Type B pancreatic cell (in vitro differentiated cells): ENCODE measurements around the gene CDK17. TPM values are rescaled to one million over a fixed set of nuclear protein-coding genes. Genes with fewer than 3 reads are reported as not detected.
"Not testable (repeated sequence)": the region's sequence is repeated elsewhere in the genome, so short reads cannot be mapped to it uniquely, and the experiment has no call there.

Source experiments
- DNase-seq: peaks from one replicate; pipeline ENCODE4 v3.0.0; 2021; ENCODE audit warnings: mixed read lengths; ENCODE audit not compliant: unreplicated experiment; ENCODE audit errors: extremely low spot score
- H3K27ac Mint-ChIP-seq: 2 replicates; pipeline ENCODE4 v1.8.0; 2021; ENCODE audit warnings: mild to moderate bottlenecking, mixed read lengths
- H3K27me3 Mint-ChIP-seq: 2 replicates; pipeline ENCODE4 v1.8.0; 2021; ENCODE audit warnings: mixed read lengths
- H3K36me3 Mint-ChIP-seq: 2 replicates; pipeline ENCODE4 v1.8.0; 2021; ENCODE audit warnings: mixed read lengths
- H3K4me1 Mint-ChIP-seq: one replicate; pipeline ENCODE4 v1.8.0; 2021; ENCODE audit warnings: mixed read lengths; ENCODE audit not compliant: unreplicated experiment
- H3K4me3 Mint-ChIP-seq: 2 replicates; pipeline ENCODE4 v1.8.0; 2021; ENCODE audit warnings: mild to moderate bottlenecking, mixed read lengths
- H3K9me3 Mint-ChIP-seq: 2 replicates; pipeline ENCODE4 v1.8.0; 2021; ENCODE audit warnings: mixed read lengths
- CTCF ChIP-seq: fragments of 200-600 bp; sonication (generic); conservative IDR thresholded peaks from 2 replicates; pipeline ENCODE4 v1.5.0; 2021; ENCODE audit warnings: antibody characterized with exemption, mild to moderate bottlenecking
- total RNA-seq: library from RNA; stranded (reverse); gene quantifications from 2 replicates; pipeline ENCODE4 v1.2.1, GENCODE V29; 2021; ENCODE audit warnings: low replicate concordance

The CDK17 gene
- total RNA-seq, 1 donor from 2014 or later: 25.2 TPM

GRCh38 chr12:96434107-96434506 is 33.9 kb upstream of the CDK17 start:
- Mint-ChIP-seq H3K27ac (no peak overlapping the region), H3K9me3 (no peaks in the 10 kb centered on the region), H3K4me3 (no peak overlapping the region), H3K4me1 (peaks cover 6% of the 10 kb centered on the region), H3K36me3 (no peaks in the 10 kb centered on the region), H3K27me3 (no peaks in the 10 kb centered on the region)
- no peak for TF ChIP-seq CTCF
- no peak for DNase-seq

GRCh38 chr12:96432496-96433321 is 32.5 kb upstream of the CDK17 start:
- not testable (repeated sequence) for H3K36me3 Mint-ChIP-seq, H3K27ac Mint-ChIP-seq, H3K27me3 Mint-ChIP-seq, H3K9me3 Mint-ChIP-seq, DNase-seq, H3K4me3 Mint-ChIP-seq, H3K4me1 Mint-ChIP-seq

- Mint-ChIP-seq H3K4me3 (no peak overlapping the region), H3K4me1 (peaks cover 11% of the 10 kb centered on the region), H3K27me3 (no peaks in the 10 kb centered on the region), H3K36me3 (no peaks in the 10 kb centered on the region), H3K27ac (no peak overlapping the region), H3K9me3 (no peaks in the 10 kb centered on the region)
- TF ChIP-seq CTCF: no peak
- no peak for DNase-seq
Measured at GRCh38 chr12:96431067-96431466, 30.8 kb upstream of the CDK17 start.

GRCh38 chr12:96427269-96427729 is 27.1 kb upstream of the CDK17 start:
- no peaks in the 10 kb centered on the region for H3K36me3 Mint-ChIP-seq
- TF ChIP-seq CTCF: no peak
- H3K27me3 Mint-ChIP-seq: no peaks in the 10 kb centered on the region
- no peak overlapping the region for H3K4me3 Mint-ChIP-seq
- DNase-seq: no peak
- peaks cover 11% of the 10 kb centered on the region for H3K4me1 Mint-ChIP-seq
- H3K27ac Mint-ChIP-seq: peak overlapping the region; percentile 10
- no peaks in the 10 kb centered on the region for H3K9me3 Mint-ChIP-seq

GRCh38 chr12:96425951-96426350 is 25.7 kb upstream of the CDK17 start:
- Mint-ChIP-seq H3K4me3 (no peak overlapping the region), H3K36me3 (no peaks in the 10 kb centered on the region), H3K27me3 (no peaks in the 10 kb centered on the region), H3K4me1 (peaks cover 11% of the 10 kb centered on the region), H3K9me3 (no peaks in the 10 kb centered on the region), H3K27ac (no peak overlapping the region)
- no peak for TF ChIP-seq CTCF
- no peak for DNase-seq

GRCh38 chr12:96425321-96425720 is 25.1 kb upstream of the CDK17 start:
- Mint-ChIP-seq H3K36me3 (no peaks in the 10 kb centered on the region), H3K4me3 (no peak overlapping the region), H3K9me3 (no peaks in the 10 kb centered on the region), H3K4me1 (peaks cover 11% of the 10 kb centered on the region), H3K27ac (no peak overlapping the region), H3K27me3 (no peaks in the 10 kb centered on the region)
- no peak for DNase-seq
- no peak for TF ChIP-seq CTCF
